Sigmoid colon (tissue), 4 donors: ENCODE results near the gene MRPL18.

Experiments
- CTCF ChIP-seq, 4 experiments: fragments of 450-650 bp in 3 of 4; fragments of 200-600 bp in 1 of 4; IDR thresholded peaks; one replicate each; pipeline ENCODE4 v1.5.1; 2016 to 2019; ENCODE audit warnings: antibody characterized with exemption in 4 of 4, mild to moderate bottlenecking in 3 of 4, moderate library complexity in 2 of 4
- EP300 ChIP-seq, 4 donors: sonication (generic); formaldehyde crosslinking; IDR thresholded peaks; one replicate each; pipeline ENCODE4 v1.6.1; 2017; ENCODE audit warnings: antibody characterized with exemption in 4 of 4

GRCh38 chr6:159826968-159827647, 36.8 kb downstream of the MRPL18 start:
- no peak for TF ChIP-seq CTCF (IDR thresholded peaks at IDR 0.05)
- TF ChIP-seq EP300 (IDR thresholded peaks at IDR 0.05), result no peak
